Esophagus (tissue), 2 donors: ENCODE measurements around the gene SNRPD2. TPM values are rescaled to one million over a fixed set of nuclear protein-coding genes. Genes with fewer than 3 reads are reported as not detected.
A peak's percentile ranks its signal among the peaks of the same experiment; 100 is the strongest.

ENCODE experiments used
- H3K27ac ChIP-seq, 2 donors: one replicate each; pipeline ENCODE4 v1.5.1; 2013; ENCODE audit warnings: low read depth in 2 of 2, mild to moderate bottlenecking in 2 of 2, inconsistent platforms in 1 of 2, low read length in 1 of 2, moderate library complexity in 1 of 2
- H3K27me3 ChIP-seq, 2 donors: one replicate each; pipeline ENCODE4 v1.6.1; 2013; ENCODE audit warnings: low read length in 2 of 2, control low read depth in 1 of 2, mild to moderate bottlenecking in 1 of 2; ENCODE audit not compliant: insufficient read depth in 2 of 2, control insufficient read depth in 1 of 2
- H3K36me3 ChIP-seq, 2 donors: one replicate each; pipeline ENCODE4 v1.6.1; 2013; ENCODE audit warnings: low read length in 1 of 2; ENCODE audit not compliant: control insufficient read depth in 2 of 2, insufficient read depth in 2 of 2
- H3K4me1 ChIP-seq, 2 donors: one replicate each; pipeline ENCODE4 v1.6.1; 2013; ENCODE audit warnings: low read length in 1 of 2; ENCODE audit not compliant: control insufficient read depth in 2 of 2, insufficient read depth in 2 of 2
- H3K4me3 ChIP-seq, 2 donors: one replicate each; pipeline ENCODE4 v1.5.1; 2013; ENCODE audit warnings: low read length in 2 of 2, mild to moderate bottlenecking in 2 of 2, low read depth in 1 of 2, moderate library complexity in 1 of 2
- H3K9me3 ChIP-seq, 2 donors: one replicate each; pipeline ENCODE4 v1.6.1; 2013; ENCODE audit warnings: mild to moderate bottlenecking in 2 of 2, low read depth in 1 of 2, low read length in 1 of 2, moderate library complexity in 1 of 2; ENCODE audit not compliant: control insufficient read depth in 2 of 2, insufficient read depth in 1 of 2
- WGBS, 2 donors: extraction: QIAGEN DNeasy Blood & Tissue Kit; methylation state at CpG; one replicate each; pipeline ENCODE4 v1.1.7; 2013; 5-methylcytosine and 5-hydroxymethylcytosine counted together
- polyA plus RNA-seq, 2 donors: library from polyadenylated mRNA; stranded (reverse); fragments of 200-250 nt; gene quantifications; one replicate each; pipeline ENCODE4 v1.2.3, GENCODE V29; 2013
- donor health status: healthy with polysubstance abuse.
- donor health status: Bipolar disorder and iron deficiency.

SNRPD2 gene
- polyA plus RNA-seq, 2 donors, result 291 to 376 TPM

DNA sequence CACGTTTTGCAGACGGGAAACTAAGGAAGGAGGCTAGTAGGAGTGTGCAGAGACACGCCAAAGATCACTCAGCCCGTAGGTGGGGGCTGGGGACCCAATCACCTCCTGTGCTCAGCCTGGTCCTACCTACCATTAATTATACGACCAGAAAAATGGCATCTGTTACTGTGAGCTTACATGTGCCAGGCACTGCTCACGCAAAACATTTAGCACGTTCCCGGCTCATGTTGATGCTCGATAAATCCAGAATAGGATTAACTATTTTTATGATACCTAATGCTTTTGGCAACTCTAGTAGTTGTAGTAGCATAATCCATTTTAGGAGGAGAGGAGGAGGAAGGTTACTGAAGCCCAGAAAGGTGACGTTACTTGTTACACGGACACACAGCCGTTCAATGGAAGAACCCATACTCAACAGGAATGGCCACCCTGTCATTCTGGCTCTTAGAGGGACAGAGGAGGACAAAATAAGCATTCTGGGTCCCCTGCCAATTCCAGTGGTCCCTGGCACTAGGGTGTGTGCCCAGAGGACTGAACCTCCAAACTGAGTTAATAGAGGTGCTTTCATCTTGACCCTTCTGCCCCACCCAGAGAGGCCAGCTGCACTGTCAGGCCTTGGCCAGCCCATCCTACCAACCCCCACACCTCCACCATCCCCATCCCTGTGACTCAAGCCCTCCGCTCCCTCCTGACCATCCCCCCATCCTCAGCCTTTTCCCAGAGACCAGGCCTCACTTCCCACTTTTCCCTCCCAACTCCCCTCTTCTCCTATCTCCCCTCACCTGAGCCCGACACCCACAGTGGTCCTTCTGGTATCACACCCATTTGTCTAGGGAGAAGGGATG is 47.6 kb downstream of the SNRPD2 start:
- no peaks in the 10 kb centered on the region for H3K9me3 ChIP-seq
- peaks cover 5 to 16% of the 10 kb centered on the region in 2 donors for H3K4me1 ChIP-seq
- H3K27ac ChIP-seq, result no peak overlapping the region
- H3K4me3 ChIP-seq, result no peak overlapping the region
- H3K36me3 ChIP-seq, result no peaks in the 10 kb centered on the region
- H3K27me3 ChIP-seq, result peaks cover 0 to 3% of the 10 kb centered on the region in 2 donors
- 42% methylated on average over 14 of the region's 14 CpGs for WGBS, 2 donors

- peaks cover 8 to 16% of the 10 kb centered on the region in 2 donors for H3K4me1 ChIP-seq
- WGBS, 2 donors, result 8% methylated on average over 34 to 39 of the region's 39 CpGs
- no peak overlapping the region for H3K4me3 ChIP-seq
- H3K27me3 ChIP-seq, result peaks cover 0 to 3% of the 10 kb centered on the region in 2 donors
- H3K9me3 ChIP-seq, result no peaks in the 10 kb centered on the region
- no peaks in the 10 kb centered on the region for H3K36me3 ChIP-seq
- no peak overlapping the region for H3K27ac ChIP-seq
Observed at GRCh38 chr19:45643024-45643926, 48.5 kb downstream of the SNRPD2 start.

- H3K27me3 ChIP-seq, result peaks cover 0 to 3% of the 10 kb centered on the region in 2 donors
- peak overlapping the region; percentile 9 to 41 for H3K4me3 ChIP-seq
Observed at GRCh38 chr19:45641274-45642105, 50.3 kb downstream of the SNRPD2 start.

DNA sequence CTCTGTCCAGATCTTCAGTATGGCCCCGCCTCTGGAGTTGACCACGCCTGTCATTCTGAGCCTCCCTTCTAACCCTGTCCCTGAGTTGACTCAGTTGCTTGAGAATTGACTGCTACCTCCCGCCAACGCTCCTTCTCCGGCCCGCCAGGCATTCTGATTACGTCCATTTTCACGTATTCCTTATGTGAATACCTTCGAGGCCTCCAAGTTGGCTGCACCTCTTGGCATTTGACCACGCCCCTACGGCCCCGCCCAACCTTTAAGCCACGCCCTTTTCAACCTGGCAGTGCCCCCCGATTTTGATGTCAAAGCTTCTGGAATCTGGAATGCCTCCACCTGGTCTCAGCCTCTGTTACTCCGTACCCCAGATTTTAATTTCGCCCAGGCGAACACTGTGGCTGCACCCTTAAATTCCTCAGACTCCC is 50.9 kb downstream of the SNRPD2 start:
- Histone ChIP-seq H3K36me3 (no peaks in the 10 kb centered on the region), H3K27me3 (peaks cover 0 to 3% of the 10 kb centered on the region in 2 donors), H3K4me3 (no peak overlapping the region), H3K4me1 (peaks cover 6 to 12% of the 10 kb centered on the region in 2 donors), H3K27ac (peak overlapping the region; percentile 91 to 93), H3K9me3 (no peaks in the 10 kb centered on the region)
- 46 to 51% methylated on average over 17 of the region's 17 CpGs for WGBS, 2 donors

More at GRCh38 chr19:45641274-45642105, 50.3 kb downstream of the SNRPD2 start:
- peak overlapping the region; percentile 91 to 93 for H3K27ac ChIP-seq
- 4% methylated on average over 40 of the region's 40 CpGs for WGBS, 2 donors
- H3K9me3 ChIP-seq, result no peaks in the 10 kb centered on the region
- no peaks in the 10 kb centered on the region for H3K36me3 ChIP-seq
- peaks cover 8 to 16% of the 10 kb centered on the region in 2 donors for H3K4me1 ChIP-seq

- no peaks in the 10 kb centered on the region for H3K9me3 ChIP-seq
- H3K4me1 ChIP-seq, result peaks cover 3 to 12% of the 10 kb centered on the region in 2 donors
- H3K36me3 ChIP-seq, result no peaks in the 10 kb centered on the region
- H3K4me3 ChIP-seq, result peak within 1 kb of the TSS; percentile 64 to 66
- 2% methylated on average over 49 to 52 of the region's 52 CpGs for WGBS, 2 donors
- no peaks in the 10 kb centered on the region for H3K27me3 ChIP-seq
- peak within 1 kb of the TSS; percentile 54 to 62 for H3K27ac ChIP-seq
Observed at GRCh38 chr19:45638930-45639729, 52.6 kb downstream of the SNRPD2 start, which contains the start of gene EML2. TSS of gene EML2 (minus strand) at chr19:45639397. CDS start at chr19:45639376, 21 bp downstream.

GRCh38 chr19:45637890-45638667 is 53.7 kb downstream of the SNRPD2 start:
- peaks cover 3 to 10% of the 10 kb centered on the region in 2 donors for H3K4me1 ChIP-seq
- WGBS, 2 donors, result 54 to 57% methylated on average over 19 of the region's 19 CpGs
- no peaks in the 10 kb centered on the region for H3K36me3 ChIP-seq
- H3K9me3 ChIP-seq, result no peaks in the 10 kb centered on the region
- peak overlapping the region; percentile 54 to 56 for H3K27ac ChIP-seq
- H3K27me3 ChIP-seq, result no peaks in the 10 kb centered on the region
- H3K4me3 ChIP-seq, result peak overlapping the region; percentile 64 to 66
